Tibial nerve (tissue), 4 donors: ENCODE data around the gene PYGL.

ENCODE experiments used
- CTCF ChIP-seq, 5 experiments: fragments of 200-600 bp in 3 of 5; fragments of 450-650 bp in 2 of 5; sonication (generic) in 3 of 5; IDR thresholded peaks; one replicate each; pipeline ENCODE4 v1.5.1; 2016 to 2019; ENCODE audit warnings: antibody characterized with exemption in 5 of 5, mild to moderate bottlenecking in 3 of 5, moderate library complexity in 2 of 5
- EP300 ChIP-seq, 2 donors: sonication (generic); formaldehyde crosslinking; IDR thresholded peaks; one replicate each; pipeline ENCODE4 v1.6.1; 2017; ENCODE audit warnings: antibody characterized with exemption in 2 of 2, mild to moderate bottlenecking in 1 of 2

DNA sequence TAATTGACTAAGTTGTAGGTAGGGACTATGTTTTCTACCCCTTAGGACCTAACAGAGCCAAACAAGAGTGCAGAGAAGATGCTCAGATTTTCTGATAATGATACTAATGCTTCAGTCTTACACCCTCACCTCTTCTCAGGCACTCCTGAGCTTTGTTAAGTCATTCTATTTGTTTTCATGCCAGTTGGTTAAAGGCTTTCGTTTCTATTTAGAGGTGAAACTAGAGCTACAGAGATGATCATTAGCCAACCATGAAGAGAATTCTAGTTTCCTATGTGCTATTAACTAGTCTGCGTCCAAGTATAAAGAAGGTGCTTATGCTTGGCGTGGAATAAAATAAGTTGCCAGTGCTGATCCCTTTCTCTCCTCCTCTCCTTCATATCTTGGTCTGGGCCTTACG lies 34.6 kb upstream of the PYGL start:
- no peak for TF ChIP-seq EP300 (IDR thresholded peaks at IDR 0.05)
- TF ChIP-seq CTCF (IDR thresholded peaks at IDR 0.05), result no peak
